ENCODE results near the gene SLC12A7.

- no peak for TF ChIP-seq CTCF (tag by site-specific recombination; IDR thresholded peaks at IDR 0.05)
- no peak for TF ChIP-seq ZSCAN5A (tag by site-specific recombination; IDR thresholded peaks at IDR 0.05)
Observed at GRCh38 chr5:1007681-1008450, 104.0 kb downstream of the SLC12A7 start.
